Stimulated activated memory B cell treated with anti-CD40 and anti-IgM and Interleukin-4, amounts not matched to agents 10 μg/mL and 1 μg/mL and 100 μg/mL, for 72 hours (primary cell): Measurements from ENCODE around the gene UBXN10.

Experiments used
- ATAC-seq: fragments of 150-1000 bp; cut with Tn5 transposase; 2 replicates; pipeline ENCODE4 v1.10.0; 2021
- H3K27ac Mint-ChIP-seq: one replicate; pipeline ENCODE4 v1.8.0; 2022; ENCODE audit warnings: mild to moderate bottlenecking, mixed read lengths
- H3K27me3 Mint-ChIP-seq: one replicate; pipeline ENCODE4 v1.8.0; 2022; ENCODE audit warnings: mixed read lengths
- H3K36me3 Mint-ChIP-seq: one replicate; pipeline ENCODE4 v1.8.0; 2022; ENCODE audit warnings: mixed read lengths
- H3K4me1 Mint-ChIP-seq: one replicate; pipeline ENCODE4 v1.8.0; 2022; ENCODE audit warnings: mixed read lengths
- H3K4me3 Mint-ChIP-seq: one replicate; pipeline ENCODE4 v1.8.0; 2022; ENCODE audit warnings: mild to moderate bottlenecking, moderate library complexity, mixed read lengths
- H3K9me3 Mint-ChIP-seq: one replicate; pipeline ENCODE4 v1.8.0; 2022; ENCODE audit warnings: mixed read lengths

Gene UBXN10, protein sequence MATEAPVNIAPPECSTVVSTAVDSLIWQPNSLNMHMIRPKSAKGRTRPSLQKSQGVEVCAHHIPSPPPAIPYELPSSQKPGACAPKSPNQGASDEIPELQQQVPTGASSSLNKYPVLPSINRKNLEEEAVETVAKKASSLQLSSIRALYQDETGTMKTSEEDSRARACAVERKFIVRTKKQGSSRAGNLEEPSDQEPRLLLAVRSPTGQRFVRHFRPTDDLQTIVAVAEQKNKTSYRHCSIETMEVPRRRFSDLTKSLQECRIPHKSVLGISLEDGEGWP

DNA sequence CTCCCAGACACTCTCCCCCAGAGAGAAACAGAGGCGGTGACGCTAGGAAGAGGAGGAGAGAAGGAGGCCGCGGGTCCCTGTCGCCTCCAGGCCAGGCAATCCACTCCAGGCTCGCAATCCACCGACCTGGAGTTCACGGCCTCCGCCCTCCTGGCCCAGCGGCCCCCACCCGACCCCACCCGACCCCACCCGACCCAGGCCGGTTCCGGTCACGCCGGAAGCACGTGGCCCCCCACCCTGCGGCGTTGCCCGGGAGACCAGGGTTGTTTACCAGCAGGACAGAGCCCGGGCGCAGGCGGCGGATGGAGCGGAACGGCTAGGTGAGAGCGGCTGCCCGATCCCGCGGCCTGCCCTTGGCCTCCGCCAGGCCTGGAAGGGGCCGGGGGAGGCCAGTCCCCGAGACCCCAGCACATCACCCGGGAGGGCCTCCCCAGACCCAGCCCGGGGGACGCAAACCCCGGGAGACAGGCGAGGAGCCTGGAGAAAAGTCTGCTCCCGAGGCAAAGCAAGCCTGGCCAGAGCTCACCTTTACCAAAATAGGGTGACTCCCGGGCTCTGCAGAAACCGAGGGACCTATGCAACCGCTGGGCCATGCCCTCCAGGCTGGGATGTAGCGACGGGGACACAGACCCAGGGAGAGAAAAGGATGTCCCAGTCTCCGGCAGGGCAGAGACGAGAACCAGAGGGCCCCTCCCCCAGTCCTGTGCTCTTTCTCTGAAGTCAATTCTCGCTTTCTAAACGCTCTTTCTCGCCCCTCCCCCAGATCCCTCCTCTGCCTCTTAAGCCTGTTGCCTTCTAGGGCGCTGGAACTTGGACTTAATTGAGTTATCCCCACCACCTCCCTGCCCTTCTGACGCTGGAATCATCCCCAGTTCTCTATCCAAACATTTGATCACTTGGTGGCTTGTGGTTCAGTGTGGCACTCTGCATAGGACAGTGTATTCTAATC is at the start of gene UBXN10, which contains the start of gene PLA2G2C:
UBXN10 (plus strand) TSS at position 263 of the 949 bp plus-strand sequence. CDS start 4,466 bp downstream, outside the sequence.
PLA2G2C (minus strand) TSS at position 685 of the 949 bp plus-strand sequence. CDS start 9,155 bp downstream, outside the sequence.
- H3K27ac Mint-ChIP-seq: peak within 1 kb of the TSS; percentile 44
- H3K4me1 Mint-ChIP-seq: peaks cover 27% of the 10 kb centered on the region
- H3K9me3 Mint-ChIP-seq: no peaks in the 10 kb centered on the region
- H3K27me3 Mint-ChIP-seq: peaks cover 67% of the 10 kb centered on the region
- H3K36me3 Mint-ChIP-seq: no peaks in the 10 kb centered on the region
- H3K4me3 Mint-ChIP-seq: peak within 1 kb of the TSS; percentile 67
- ATAC-seq: peak; percentile 76

DNA sequence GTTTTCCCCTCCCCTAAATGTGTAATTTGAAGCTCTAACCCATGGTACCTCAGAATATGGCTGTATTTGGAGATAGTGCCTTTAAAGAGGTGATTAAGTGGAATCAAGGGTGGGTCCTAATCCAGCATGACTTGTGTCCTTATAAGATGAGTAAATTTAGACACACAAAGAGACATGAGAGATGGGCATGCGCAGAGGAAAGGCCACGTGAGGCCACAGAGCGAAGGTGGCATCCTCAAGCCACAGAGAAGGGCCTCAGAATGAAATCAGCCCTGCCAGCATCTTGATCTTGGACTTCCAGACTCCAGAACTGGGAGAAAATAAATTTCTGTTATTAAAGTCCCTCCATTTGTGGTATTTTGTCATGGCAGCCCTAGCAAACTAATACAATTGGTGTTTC is 49.6 kb upstream of the UBXN10 start:
- Mint-ChIP-seq H3K9me3 (peaks cover 2% of the 10 kb centered on the region), H3K36me3 (no peaks in the 10 kb centered on the region)

DNA sequence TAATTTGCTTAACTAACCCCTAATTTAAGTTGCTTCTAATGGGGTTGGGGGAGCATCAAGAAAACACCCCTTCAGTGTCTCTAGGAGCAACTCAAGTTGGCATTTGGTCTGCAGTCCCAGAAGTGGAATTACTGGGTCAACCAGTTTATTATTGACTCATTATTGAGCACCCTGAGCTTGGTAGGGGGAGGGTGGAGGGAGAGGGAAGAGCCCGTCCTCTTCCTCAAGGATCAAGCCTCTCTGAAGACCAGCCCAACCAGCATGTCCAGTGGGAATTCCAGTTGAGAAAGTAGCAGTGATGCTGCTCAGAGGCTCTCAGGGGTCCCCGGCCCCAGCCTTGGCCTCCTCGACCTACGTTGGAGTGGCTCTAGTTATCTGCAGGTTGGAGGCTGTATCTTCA is 48.8 kb upstream of the UBXN10 start:
- peaks cover 2% of the 10 kb centered on the region for H3K9me3 Mint-ChIP-seq
- H3K27ac Mint-ChIP-seq: no peak overlapping the region

More for the DNA sequence above, 49.6 kb upstream of the UBXN10 start:
- Mint-ChIP-seq H3K27me3 (no peaks in the 10 kb centered on the region), H3K4me1 (no peaks in the 10 kb centered on the region), H3K27ac (no peak overlapping the region), H3K4me3 (no peak overlapping the region)
- no peak for ATAC-seq

DNA sequence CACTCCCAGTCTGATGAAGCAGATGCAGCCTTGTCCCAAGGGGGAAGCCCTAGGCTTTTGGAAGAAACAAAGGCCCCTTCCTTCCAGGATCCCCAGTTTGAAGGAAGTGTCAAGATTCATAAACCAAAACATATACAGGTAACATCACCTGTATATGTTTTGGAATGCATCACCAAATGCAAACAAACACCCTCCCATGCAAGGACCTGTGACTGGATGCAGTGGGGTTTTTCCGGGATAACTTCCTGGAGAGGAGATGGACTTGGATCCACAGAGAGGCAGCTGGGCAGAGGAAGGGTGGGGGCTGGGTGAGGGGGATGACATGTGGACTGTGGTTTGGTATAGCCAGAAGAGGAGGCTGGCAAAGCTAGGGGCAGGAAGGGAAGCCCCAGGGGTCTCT is 48.3 kb upstream of the UBXN10 start:
- H3K9me3 Mint-ChIP-seq: no peaks in the 10 kb centered on the region
- no peaks in the 10 kb centered on the region for H3K27me3 Mint-ChIP-seq
- no peaks in the 10 kb centered on the region for H3K4me1 Mint-ChIP-seq
- H3K4me3 Mint-ChIP-seq: no peak overlapping the region
- no peak overlapping the region for H3K27ac Mint-ChIP-seq
- ATAC-seq: no peak
- no peaks in the 10 kb centered on the region for H3K36me3 Mint-ChIP-seq

More for the DNA sequence above, 48.8 kb upstream of the UBXN10 start:
- H3K4me3 Mint-ChIP-seq: no peak overlapping the region
- H3K27me3 Mint-ChIP-seq: no peaks in the 10 kb centered on the region
- no peaks in the 10 kb centered on the region for H3K4me1 Mint-ChIP-seq
- no peak for ATAC-seq
- no peaks in the 10 kb centered on the region for H3K36me3 Mint-ChIP-seq

DNA sequence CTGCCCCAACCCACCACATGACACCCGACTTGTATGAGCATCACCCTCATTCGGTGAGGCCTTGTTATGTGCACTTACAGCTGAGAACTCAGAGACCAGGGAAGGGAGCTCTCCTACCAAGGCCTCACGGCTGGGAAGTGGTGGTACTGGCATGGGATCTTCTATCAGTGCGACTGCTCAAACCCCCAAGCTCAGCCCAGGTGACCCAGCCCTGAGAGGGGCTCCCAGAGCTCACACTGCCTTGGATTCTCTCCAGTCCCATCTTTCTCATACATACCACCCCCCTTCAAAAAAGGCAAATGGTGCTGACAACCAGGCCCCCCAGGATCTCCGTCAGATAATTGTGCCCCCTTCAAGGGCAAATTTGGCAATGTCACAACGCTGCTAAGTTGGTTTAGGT is 47.5 kb upstream of the UBXN10 start:
- no peak for ATAC-seq
- H3K4me1 Mint-ChIP-seq: no peaks in the 10 kb centered on the region
- no peaks in the 10 kb centered on the region for H3K27me3 Mint-ChIP-seq
- H3K4me3 Mint-ChIP-seq: no peak overlapping the region
- H3K9me3 Mint-ChIP-seq: no peaks in the 10 kb centered on the region
- H3K36me3 Mint-ChIP-seq: no peaks in the 10 kb centered on the region
- no peak overlapping the region for H3K27ac Mint-ChIP-seq

DNA sequence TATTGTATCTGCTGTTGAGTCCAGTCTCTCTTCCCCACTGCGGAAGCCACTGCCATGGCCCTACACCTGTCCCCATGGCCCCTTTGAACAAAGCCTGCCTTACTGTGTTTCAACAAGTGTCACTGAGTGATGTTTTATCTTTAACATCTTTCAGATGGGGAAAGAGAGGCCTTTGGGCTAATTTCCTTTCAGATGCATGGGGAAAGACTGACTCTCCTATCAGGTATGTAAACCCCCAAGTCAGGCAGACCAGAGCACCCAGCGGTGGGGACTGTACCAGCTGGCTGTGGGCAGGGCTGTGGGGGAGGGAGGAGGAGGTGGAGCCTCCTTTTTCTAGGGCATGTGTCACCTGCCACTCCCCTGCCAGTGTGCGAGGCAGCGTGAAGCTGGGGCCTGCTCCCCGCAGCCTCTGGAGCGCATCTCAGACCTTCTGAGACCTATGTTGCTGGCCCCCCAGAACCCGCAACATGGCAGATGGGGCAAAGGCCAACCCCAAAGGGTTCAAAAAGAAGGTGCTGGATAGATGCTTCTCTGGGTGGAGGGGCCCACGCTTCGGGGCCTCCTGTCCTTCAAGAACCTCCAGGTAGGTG is 46.8 kb upstream of the UBXN10 start, which contains the start of gene PLA2G2F:
PLA2G2F (plus strand) TSS at position 363 of the 590 bp plus-strand sequence; CDS start at position 468, 105 bp downstream.
- H3K4me3 Mint-ChIP-seq: no peak within 1 kb of the TSS
- no peaks in the 10 kb centered on the region for H3K9me3 Mint-ChIP-seq
- H3K27me3 Mint-ChIP-seq: no peaks in the 10 kb centered on the region
- H3K36me3 Mint-ChIP-seq: no peaks in the 10 kb centered on the region
- ATAC-seq: no peak
- no peaks in the 10 kb centered on the region for H3K4me1 Mint-ChIP-seq
- no peak within 1 kb of the TSS for H3K27ac Mint-ChIP-seq

DNA sequence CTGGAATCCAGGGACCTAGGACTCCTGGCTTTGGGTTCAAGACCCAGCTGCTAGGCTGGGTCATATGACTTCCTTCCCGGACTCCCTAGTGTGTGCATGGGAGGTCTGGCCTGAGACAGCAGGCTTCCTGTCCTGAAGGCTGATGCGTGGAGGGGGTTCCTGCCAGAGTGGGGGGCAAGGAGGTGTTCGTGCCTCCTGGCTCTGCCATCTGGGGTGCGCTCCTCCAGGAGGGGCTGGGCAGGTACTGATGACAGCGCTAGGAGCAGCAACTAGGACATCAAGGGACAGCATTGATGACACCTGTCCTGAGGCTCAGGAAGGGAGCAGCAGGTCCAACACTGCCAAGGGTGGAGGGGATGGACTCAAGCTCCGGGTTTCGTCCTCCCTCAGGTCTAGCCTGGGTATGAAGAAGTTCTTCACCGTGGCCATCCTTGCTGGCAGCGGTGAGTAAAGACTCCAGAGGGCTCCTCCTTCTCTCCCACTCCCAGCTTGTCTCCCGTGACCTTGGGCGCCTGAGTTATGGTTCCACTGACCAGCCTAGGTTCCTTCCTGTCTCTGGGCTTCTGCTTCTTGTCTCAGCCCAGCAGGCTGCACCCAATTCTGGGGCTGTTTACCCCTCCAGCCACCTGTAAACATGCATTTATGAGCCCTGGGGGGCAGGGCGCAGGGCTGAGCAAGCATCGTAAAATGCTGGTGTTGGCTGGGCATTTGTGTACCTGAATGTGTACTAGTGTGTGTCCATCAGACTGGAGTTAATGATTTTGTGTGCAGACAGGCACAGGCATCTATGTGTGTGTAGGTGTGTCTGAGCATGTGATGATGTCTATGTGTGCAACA is 45.9 kb upstream of the UBXN10 start:
- Mint-ChIP-seq H3K27ac (no peak overlapping the region), H3K4me3 (no peak overlapping the region), H3K9me3 (no peaks in the 10 kb centered on the region), H3K27me3 (no peaks in the 10 kb centered on the region), H3K4me1 (no peaks in the 10 kb centered on the region), H3K36me3 (no peaks in the 10 kb centered on the region)
- ATAC-seq: no peak

DNA sequence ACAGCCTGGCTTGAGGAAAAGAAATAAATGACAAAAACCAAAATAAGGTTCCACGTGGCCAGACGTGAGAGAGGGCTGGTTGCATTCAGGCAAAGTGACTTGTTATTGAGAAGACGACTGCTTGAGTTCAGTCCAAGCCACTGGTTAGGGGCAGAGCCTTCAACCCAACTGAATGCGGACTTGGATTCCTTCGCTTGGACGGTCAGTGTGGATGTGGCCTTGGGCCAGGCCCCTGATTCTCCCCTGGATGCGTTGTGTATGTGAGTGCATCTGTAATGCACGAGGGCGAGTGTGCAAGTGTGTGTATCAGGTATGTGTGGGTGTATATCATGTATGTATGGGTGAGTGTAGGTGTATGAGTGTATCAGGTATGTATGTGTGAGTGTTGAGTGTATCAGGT is 44.9 kb upstream of the UBXN10 start:
- no peak for ATAC-seq
- H3K4me1 Mint-ChIP-seq: no peaks in the 10 kb centered on the region
- no peak overlapping the region for H3K4me3 Mint-ChIP-seq
- no peaks in the 10 kb centered on the region for H3K9me3 Mint-ChIP-seq
- no peaks in the 10 kb centered on the region for H3K36me3 Mint-ChIP-seq
- no peak overlapping the region for H3K27ac Mint-ChIP-seq
- H3K27me3 Mint-ChIP-seq: no peaks in the 10 kb centered on the region

DNA sequence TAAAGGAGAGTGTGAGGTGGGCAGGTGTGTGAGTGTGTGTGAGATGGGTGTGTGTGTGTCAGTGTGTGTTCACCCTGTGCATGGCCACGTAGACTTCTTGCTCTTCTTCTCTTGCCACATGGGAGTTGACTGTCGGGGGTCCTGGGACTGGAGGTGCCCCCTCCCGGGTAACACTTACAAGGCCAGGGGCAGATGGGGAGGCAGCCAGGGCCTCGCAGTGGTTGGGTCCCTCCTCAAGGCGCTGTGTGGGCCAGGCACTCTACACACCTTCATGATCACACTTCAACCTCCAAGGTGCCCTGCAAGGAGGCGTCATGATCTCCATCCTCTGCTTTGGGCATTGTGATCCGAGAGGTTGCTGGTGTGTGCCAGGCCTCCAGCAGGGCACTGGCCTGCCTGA is 44.4 kb upstream of the UBXN10 start:
- H3K9me3 Mint-ChIP-seq: no peaks in the 10 kb centered on the region
- no peak overlapping the region for H3K27ac Mint-ChIP-seq
- H3K36me3 Mint-ChIP-seq: no peaks in the 10 kb centered on the region
- H3K4me1 Mint-ChIP-seq: no peaks in the 10 kb centered on the region
- no peak overlapping the region for H3K4me3 Mint-ChIP-seq
- no peaks in the 10 kb centered on the region for H3K27me3 Mint-ChIP-seq
- no peak for ATAC-seq

DNA sequence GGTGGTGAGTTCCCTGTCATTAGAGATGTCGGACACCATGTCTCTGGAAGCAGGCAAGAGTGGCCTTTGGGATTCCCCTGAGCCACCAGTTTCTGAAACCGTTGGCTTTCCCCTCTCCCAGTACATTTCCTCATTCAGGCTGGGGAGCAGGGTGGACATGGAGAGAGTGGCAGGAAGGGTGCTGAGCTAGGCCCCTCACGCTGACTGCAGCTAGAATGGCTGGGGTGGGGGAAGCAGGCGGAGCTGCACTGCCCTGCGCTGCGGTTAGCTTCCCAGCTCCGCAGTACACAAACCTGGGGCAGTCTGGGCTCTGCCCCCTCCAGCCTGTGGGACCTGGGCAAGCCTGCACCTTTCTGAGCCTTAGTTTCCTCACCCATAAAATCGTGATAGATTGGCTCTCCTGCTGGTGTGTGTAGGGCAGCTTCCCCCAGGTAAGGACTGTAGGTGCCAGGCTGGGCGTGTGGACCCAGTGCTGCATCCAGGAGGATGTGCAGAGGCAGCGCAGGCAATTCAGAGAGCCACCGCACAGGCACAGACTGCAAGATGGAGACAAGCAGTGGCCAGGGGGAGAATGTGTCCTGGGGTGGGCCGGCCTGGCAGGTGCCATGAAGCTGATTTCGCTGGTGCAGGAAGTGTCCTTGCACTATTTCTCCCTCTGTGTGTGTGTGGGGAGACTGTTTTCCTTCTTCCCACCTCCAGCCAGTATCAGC is 43.7 kb upstream of the UBXN10 start:
- H3K9me3 Mint-ChIP-seq: no peaks in the 10 kb centered on the region
- H3K4me1 Mint-ChIP-seq: no peaks in the 10 kb centered on the region
- ATAC-seq: no peak
- no peak overlapping the region for H3K27ac Mint-ChIP-seq
- H3K4me3 Mint-ChIP-seq: no peak overlapping the region
- H3K36me3 Mint-ChIP-seq: no peaks in the 10 kb centered on the region
- no peaks in the 10 kb centered on the region for H3K27me3 Mint-ChIP-seq

DNA sequence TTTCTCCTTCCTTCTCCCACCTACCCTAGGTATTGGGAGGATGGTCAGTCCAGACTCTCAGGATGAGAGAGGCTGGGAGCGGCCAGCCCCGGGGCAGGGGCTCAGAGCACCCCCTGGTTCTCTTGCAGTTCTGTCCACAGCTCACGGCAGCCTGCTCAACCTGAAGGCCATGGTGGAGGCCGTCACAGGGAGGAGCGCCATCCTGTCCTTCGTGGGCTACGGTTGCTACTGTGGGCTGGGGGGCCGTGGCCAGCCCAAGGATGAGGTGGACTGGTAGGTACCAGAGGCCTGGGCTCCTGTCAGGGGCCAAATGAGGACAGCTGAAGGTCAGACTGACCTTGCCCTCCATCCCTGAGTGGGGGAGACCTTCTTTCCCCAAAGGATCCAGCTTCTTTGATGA is 42.6 kb upstream of the UBXN10 start:
- no peak for ATAC-seq
- no peaks in the 10 kb centered on the region for H3K36me3 Mint-ChIP-seq

DNA sequence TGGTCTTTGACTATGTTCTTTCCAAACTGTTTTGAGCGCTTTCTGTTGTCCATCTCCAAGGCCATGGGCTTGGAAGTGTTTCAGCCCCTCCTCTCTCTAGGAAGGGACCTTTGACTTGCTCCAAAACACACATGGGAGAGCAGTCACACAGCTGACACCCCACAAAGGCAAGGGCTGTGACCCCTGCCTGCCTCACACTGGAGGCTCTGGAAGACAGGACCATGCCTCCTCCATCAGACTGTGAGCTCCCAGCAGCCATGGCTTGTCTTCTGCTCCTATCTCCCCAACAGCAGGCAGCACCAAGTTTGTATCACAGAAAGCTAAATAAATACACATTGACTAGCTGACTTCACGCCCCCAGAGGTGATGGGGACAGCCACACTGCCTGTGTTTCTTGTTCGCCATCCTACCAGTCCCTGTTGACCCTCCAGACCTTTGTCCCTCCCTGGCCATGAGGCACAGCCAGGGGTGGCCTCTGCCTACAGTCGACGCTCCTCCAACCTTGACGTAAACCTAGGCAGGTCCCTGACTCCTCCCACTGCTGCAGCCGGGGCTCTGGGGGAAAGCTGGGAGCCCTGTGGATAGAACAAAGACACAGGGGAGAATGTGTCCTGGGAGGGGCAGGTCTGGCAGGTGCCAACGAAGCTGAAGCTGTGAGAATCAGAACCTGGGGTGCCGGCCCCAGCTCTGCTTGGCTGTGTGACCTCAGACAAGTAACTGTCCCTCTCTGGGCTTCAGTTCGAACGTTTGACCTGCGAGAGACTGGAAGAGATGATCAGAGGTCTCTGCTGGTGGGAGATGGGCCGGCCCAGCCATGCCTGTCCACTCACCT is 41.9 kb upstream of the UBXN10 start:
- H3K27me3 Mint-ChIP-seq: no peaks in the 10 kb centered on the region
- no peaks in the 10 kb centered on the region for H3K4me1 Mint-ChIP-seq
- H3K36me3 Mint-ChIP-seq: no peaks in the 10 kb centered on the region
- H3K9me3 Mint-ChIP-seq: no peaks in the 10 kb centered on the region
- H3K4me3 Mint-ChIP-seq: no peak overlapping the region
- H3K27ac Mint-ChIP-seq: no peak overlapping the region
- no peak for ATAC-seq

More for the DNA sequence above, 42.6 kb upstream of the UBXN10 start:
- Mint-ChIP-seq H3K27ac (no peak overlapping the region), H3K4me1 (no peaks in the 10 kb centered on the region), H3K4me3 (no peak overlapping the region), H3K27me3 (no peaks in the 10 kb centered on the region), H3K9me3 (no peaks in the 10 kb centered on the region)

DNA sequence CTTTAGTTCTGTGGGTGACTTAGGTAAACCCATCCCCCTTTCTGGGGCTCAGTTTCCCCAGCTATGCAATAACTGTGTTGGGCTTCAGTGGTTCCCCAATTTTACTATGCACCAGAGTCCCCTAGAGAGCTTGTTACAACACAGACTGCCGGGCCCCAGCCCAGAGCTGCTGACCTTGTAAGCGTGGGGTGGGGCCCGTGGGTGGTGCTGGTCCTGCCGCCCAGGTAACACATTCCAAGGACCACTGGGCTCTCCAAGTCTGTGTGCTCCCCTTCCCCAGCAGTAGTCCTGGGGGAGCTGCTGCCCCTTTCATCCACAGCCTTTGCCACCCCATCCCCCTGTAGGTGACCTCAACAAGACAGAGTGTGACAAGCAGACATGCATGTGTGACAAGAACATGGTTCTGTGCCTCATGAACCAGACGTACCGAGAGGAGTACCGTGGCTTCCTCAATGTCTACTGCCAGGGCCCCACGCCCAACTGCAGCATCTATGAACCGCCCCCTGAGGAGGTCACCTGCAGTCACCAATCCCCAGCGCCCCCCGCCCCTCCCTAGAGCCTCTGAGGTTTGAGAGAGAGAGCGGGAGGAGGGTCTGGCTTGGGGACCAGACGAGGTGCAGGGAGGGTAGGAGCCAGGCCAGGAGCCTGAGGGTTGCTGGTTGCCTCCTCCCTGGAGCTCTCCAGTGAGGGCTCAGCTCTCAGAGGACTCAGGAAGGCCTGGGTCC is 37.9 kb upstream of the UBXN10 start:
- Mint-ChIP-seq H3K4me1 (peaks cover 9% of the 10 kb centered on the region), H3K27me3 (no peaks in the 10 kb centered on the region), H3K27ac (no peak overlapping the region), H3K36me3 (no peaks in the 10 kb centered on the region), H3K4me3 (no peak overlapping the region), H3K9me3 (no peaks in the 10 kb centered on the region)
- no peak for ATAC-seq
